Prostate gland (tissue), 2 donors: ENCODE data around the gene TMEM88. TPM values are rescaled to one million over a fixed set of nuclear protein-coding genes. Genes with fewer than 3 reads are reported as not detected.

ENCODE experiments used
- DNase-seq: peaks from one replicate; pipeline ENCODE4 v3.0.0-alpha.2; 2019; ENCODE audit warnings: low spot score
- H3K27ac ChIP-seq, 2 donors: fragments of 200-600 bp; sonication (generic); 2 replicates each; pipeline ENCODE4 v1.5.1; 2017 to 2019
- H3K27me3 ChIP-seq: fragments of 200-600 bp; sonication (generic); replicated peaks from 2 replicates; pipeline ENCODE4 v1.5.1; 2019; ENCODE audit not compliant: insufficient read depth
- H3K36me3 ChIP-seq, 2 donors: fragments of 200-600 bp; sonication (generic); 1 replicate in 1 of 2; 2 replicates in 1 of 2; pipeline versions ENCODE4 v1.5.1 to v1.8.1; 2017 to 2019
- H3K4me1 ChIP-seq: fragments of 200-600 bp; sonication (generic); replicated peaks from 2 replicates; pipeline ENCODE4 v1.5.1; 2019
- H3K4me3 ChIP-seq, 2 donors: fragments of 200-600 bp; sonication (generic); 2 replicates each; pipeline ENCODE4 v1.5.1; 2017 to 2019
- H3K9me3 ChIP-seq: fragments of 200-600 bp; sonication (generic); 2 replicates; pipeline ENCODE4 v1.5.1; 2017
- POLR2A ChIP-seq: fragments of 450-650 bp; IDR thresholded peaks from one replicate; pipeline ENCODE4 v1.6.1; 2016; ENCODE audit warnings: antibody characterized with exemption, mild to moderate bottlenecking
- POLR2AphosphoS5 ChIP-seq: sonication (generic); formaldehyde crosslinking; IDR thresholded peaks from one replicate; pipeline ENCODE4 v1.6.1; 2017; ENCODE audit warnings: antibody characterized with exemption
- WGBS: methylation state at CpG from one replicate; pipeline ENCODE4 v1.1.5; 2018; 5-methylcytosine and 5-hydroxymethylcytosine counted together
- intact Hi-C: fragments of 100-400 bp; cut with DNase I; formaldehyde crosslinking; loops from one replicate; pipeline ENCODE4 v1.14.2; 2022
- total RNA-seq, 2 donors: library from RNA; depleted of rRNA; stranded (reverse); fragments of >200 nt; gene quantifications; one replicate each; pipeline ENCODE4 v1.1.0, GENCODE V29; 2016
- TF ChIP-seq, protein P1 (sequence below), 4 experiments: fragments of 200-600 bp in 2 of 4; fragments of 450-650 bp in 2 of 4; sonication (generic) in 2 of 4; IDR thresholded peaks; 1 replicate in 3 of 4; 2 replicates in 1 of 4; pipeline ENCODE4 v1.5.1; 2016 to 2019; ENCODE audit warnings: antibody characterized with exemption in 4 of 4, mild to moderate bottlenecking in 2 of 4, moderate library complexity in 2 of 4

TMEM88 gene
- total RNA-seq, 2 donors from 2014 or later: 11.1 to 15.7 TPM

DNA sequence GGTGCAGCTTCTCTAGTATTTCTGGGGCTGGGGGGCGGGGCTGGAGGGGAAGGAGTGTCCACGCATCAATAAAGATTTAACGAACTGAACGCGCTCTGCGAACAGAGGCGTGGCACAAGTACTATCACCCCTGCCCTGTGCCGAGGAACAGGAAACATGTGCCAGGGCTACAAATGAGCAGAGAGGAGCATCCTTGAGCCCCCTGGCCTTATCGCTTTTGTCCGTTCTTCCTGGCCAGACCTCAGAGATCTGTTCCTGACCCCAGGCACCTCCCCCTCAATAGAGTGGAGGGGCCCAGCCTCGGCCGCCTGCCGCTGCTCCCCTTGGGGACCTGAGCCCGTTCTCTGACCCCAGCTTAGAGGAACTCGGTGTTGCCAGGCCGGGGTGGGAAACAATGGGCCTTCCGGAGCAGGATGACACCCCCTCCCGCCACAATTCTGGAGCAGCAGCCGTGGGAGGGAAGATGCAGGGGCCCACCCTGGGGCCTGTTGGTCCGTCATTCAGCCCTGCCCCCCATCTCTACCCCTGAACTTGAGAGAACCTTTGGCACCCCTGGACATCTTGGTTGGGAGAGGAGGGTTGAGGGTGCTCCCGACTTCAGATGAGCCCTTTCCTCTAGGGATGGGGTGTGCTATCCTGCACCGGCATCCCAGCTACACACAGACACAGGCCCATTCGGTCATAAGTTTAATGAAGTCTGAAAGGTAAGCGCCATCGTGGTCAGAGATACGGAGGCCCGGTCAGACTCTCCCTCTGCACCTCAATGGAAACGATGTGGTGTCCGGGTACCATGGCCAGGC lies 1.3 kb downstream of the TMEM88 start:
- peak; percentile 53 for DNase-seq
- TF ChIP-seq POLR2AphosphoS5 (peak; percentile 33), POLR2A (no peak)
- H3K4me3 ChIP-seq: peak overlapping the region; percentile 49 to 54
- peaks cover 12% of the 10 kb centered on the region for H3K4me1 ChIP-seq
- 8% methylated on average over 29 of the region's 29 CpGs for WGBS
- H3K27me3 ChIP-seq: no peaks in the 10 kb centered on the region
- intact Hi-C loops: no loop called here
- H3K36me3 ChIP-seq: peaks cover 0 to 10% of the 10 kb centered on the region in 2 donors
- peak overlapping the region; percentile 80 to 92 for H3K27ac ChIP-seq
- H3K9me3 ChIP-seq: no peaks in the 10 kb centered on the region

- Histone ChIP-seq H3K27ac (peak within 1 kb of the TSS; percentile 80 to 92), H3K4me1 (peaks cover 12% of the 10 kb centered on the region), H3K9me3 (no peaks in the 10 kb centered on the region), H3K4me3 (peak within 1 kb of the TSS; percentile 49 to 54), H3K36me3 (peaks cover 0 to 10% of the 10 kb centered on the region in 2 donors), H3K27me3 (no peaks in the 10 kb centered on the region)
- peak; percentile 39 for TF ChIP-seq POLR2A
- TF ChIP-seq, protein P1, sequence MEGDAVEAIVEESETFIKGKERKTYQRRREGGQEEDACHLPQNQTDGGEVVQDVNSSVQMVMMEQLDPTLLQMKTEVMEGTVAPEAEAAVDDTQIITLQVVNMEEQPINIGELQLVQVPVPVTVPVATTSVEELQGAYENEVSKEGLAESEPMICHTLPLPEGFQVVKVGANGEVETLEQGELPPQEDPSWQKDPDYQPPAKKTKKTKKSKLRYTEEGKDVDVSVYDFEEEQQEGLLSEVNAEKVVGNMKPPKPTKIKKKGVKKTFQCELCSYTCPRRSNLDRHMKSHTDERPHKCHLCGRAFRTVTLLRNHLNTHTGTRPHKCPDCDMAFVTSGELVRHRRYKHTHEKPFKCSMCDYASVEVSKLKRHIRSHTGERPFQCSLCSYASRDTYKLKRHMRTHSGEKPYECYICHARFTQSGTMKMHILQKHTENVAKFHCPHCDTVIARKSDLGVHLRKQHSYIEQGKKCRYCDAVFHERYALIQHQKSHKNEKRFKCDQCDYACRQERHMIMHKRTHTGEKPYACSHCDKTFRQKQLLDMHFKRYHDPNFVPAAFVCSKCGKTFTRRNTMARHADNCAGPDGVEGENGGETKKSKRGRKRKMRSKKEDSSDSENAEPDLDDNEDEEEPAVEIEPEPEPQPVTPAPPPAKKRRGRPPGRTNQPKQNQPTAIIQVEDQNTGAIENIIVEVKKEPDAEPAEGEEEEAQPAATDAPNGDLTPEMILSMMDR (IDR thresholded peaks at IDR 0.05): peak; percentile 14 to 88 (median 68)
- peak; percentile 70 for TF ChIP-seq POLR2AphosphoS5
- DNase-seq: peak; percentile 97
- 1% methylated on average over 58 of the region's 64 CpGs for WGBS
- intact Hi-C loops: no loop called here
These were observed 2.2 kb downstream of the TMEM88 start, which contains the start of gene NAA38 for GRCh38 chr17:7856811-7857712. Gene NAA38, minus strand, starts transcription at chr17:7857559. Its CDS starts 96 bp downstream, at chr17:7857463.

- H3K4me3 ChIP-seq: peak within 1 kb of the TSS; percentile 49 to 54
- no peaks in the 10 kb centered on the region for H3K9me3 ChIP-seq
- peak; percentile 91 for TF ChIP-seq POLR2AphosphoS5
- TF ChIP-seq, protein P1 (IDR thresholded peaks at IDR 0.05): peak in 1 of 4 experiments; percentile 22
- no peak for TF ChIP-seq POLR2A
- peaks cover 0 to 8% of the 10 kb centered on the region in 2 donors for H3K36me3 ChIP-seq
- peak within 1 kb of the TSS; percentile 80 to 92 for H3K27ac ChIP-seq
- DNase-seq: peak; percentile 93
- no peaks in the 10 kb centered on the region for H3K27me3 ChIP-seq
- 3% methylated on average over 48 of the region's 48 CpGs for WGBS
- H3K4me1 ChIP-seq: peaks cover 12% of the 10 kb centered on the region
- intact Hi-C loops: no loop called here
These were observed 3.1 kb downstream of the TMEM88 start, which contains the start of gene CYB5D1 for GRCh38 chr17:7857713-7858521. Gene CYB5D1, plus strand, starts transcription at chr17:7858003. Its CDS starts 132 bp downstream, at chr17:7858135.

DNA sequence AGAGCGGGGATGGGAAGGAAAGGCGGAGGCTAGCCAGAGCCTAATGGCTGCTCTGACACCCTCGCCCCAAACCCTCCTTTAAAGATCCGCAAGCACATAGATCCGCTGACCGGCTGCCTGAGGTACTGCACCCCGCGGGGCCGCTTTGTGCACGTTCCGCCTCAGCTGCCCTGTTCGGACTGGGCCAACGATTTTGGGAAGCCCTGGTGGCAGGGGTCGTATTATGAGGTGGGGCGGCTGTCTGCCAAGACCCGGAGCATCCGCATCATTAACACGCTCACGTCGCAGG lies 3.6 kb downstream of the TMEM88 start:
- TF ChIP-seq, protein P1 (IDR thresholded peaks at IDR 0.05): peak in 3 of 4 experiments; percentile 13 to 58 (median 54)
- TF ChIP-seq POLR2A: no peak
- no peak for TF ChIP-seq POLR2AphosphoS5
- H3K27ac ChIP-seq: peak overlapping the region; percentile 80 to 92
- peak overlapping the region; percentile 49 to 54 for H3K4me3 ChIP-seq
- intact Hi-C loops: no loop called here
- 21% methylated on average over 20 of the region's 20 CpGs for WGBS
- H3K9me3 ChIP-seq: no peaks in the 10 kb centered on the region
- no peak for DNase-seq
- no peaks in the 10 kb centered on the region for H3K27me3 ChIP-seq
- H3K4me1 ChIP-seq: peaks cover 16% of the 10 kb centered on the region
- peaks cover 0 to 3% of the 10 kb centered on the region in 2 donors for H3K36me3 ChIP-seq
